Astrocyte (in vitro differentiated cells and primary cell): ENCODE data around the gene TP53AIP1.

Experiments
- EZH2 ChIP-seq: IDR thresholded peaks from 2 replicates; pipeline ENCODE4 v1.6.1; 2012; ENCODE audit warnings: mild to moderate bottlenecking, low read length, inconsistent platforms; ENCODE audit not compliant: insufficient read depth
- TF ChIP-seq, protein P1 (sequence below): IDR thresholded peaks from 2 replicates; pipeline ENCODE4 v1.5.1; 2011; ENCODE audit warnings: low read depth, mild to moderate bottlenecking, inconsistent platforms, low read length, moderate library complexity; ENCODE audit not compliant: insufficient read depth

- TF ChIP-seq, protein P1, sequence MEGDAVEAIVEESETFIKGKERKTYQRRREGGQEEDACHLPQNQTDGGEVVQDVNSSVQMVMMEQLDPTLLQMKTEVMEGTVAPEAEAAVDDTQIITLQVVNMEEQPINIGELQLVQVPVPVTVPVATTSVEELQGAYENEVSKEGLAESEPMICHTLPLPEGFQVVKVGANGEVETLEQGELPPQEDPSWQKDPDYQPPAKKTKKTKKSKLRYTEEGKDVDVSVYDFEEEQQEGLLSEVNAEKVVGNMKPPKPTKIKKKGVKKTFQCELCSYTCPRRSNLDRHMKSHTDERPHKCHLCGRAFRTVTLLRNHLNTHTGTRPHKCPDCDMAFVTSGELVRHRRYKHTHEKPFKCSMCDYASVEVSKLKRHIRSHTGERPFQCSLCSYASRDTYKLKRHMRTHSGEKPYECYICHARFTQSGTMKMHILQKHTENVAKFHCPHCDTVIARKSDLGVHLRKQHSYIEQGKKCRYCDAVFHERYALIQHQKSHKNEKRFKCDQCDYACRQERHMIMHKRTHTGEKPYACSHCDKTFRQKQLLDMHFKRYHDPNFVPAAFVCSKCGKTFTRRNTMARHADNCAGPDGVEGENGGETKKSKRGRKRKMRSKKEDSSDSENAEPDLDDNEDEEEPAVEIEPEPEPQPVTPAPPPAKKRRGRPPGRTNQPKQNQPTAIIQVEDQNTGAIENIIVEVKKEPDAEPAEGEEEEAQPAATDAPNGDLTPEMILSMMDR = no peak
- TF ChIP-seq EZH2 = no peak
These were observed 429 bp downstream of the TP53AIP1 start for GRCh38 chr11:128942272-128942612.
